ENCODE measurements around the gene PHETA2. TPM values are rescaled to one million over a fixed set of nuclear protein-coding genes. Genes with fewer than 3 reads are reported as not detected.
A peak's percentile ranks its signal among the peaks of the same experiment; 100 is the strongest.

The PHETA2 gene
- total RNA-seq, 1 donor from 2014 or later, result 15.4 TPM

DNA sequence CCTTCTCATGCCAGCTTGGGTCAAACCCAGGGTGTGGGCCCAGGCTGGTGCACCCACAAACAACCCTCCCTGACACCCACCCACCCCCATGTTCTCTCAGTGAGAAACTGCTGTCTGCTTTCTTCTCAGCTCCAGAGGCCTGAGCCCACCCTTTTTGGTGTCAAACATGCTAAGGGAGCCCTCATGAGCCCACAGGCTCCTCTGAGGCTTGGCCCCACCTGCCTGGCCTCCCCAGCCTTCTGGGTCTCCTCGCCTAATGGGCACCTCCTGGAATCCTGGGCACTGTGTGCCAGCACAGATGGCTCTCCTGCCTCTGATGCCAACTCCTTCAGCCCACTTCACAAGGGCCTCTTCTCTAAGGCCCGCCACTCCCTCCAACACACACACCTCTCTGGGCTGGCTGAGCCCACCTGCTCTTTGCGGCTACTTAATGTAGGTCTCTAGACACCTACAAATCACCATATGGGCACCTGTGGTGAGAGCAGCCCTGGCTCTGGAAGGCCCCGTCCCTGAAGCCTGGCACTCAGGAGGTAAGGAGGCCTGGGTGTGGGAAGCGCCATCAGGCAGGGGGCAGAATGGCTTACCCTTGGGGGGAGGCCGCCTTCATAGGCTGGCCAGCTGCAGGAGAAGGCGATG, 7.8 kb upstream of the PHETA2 start:
- intact Hi-C loops (cut with DNase I), result no loop called here
- H3K27me3 ChIP-seq, result no peaks in the 10 kb centered on the region
- H3K36me3 ChIP-seq, result peaks cover 40% of the 10 kb centered on the region
- TF ChIP-seq, protein P1, sequence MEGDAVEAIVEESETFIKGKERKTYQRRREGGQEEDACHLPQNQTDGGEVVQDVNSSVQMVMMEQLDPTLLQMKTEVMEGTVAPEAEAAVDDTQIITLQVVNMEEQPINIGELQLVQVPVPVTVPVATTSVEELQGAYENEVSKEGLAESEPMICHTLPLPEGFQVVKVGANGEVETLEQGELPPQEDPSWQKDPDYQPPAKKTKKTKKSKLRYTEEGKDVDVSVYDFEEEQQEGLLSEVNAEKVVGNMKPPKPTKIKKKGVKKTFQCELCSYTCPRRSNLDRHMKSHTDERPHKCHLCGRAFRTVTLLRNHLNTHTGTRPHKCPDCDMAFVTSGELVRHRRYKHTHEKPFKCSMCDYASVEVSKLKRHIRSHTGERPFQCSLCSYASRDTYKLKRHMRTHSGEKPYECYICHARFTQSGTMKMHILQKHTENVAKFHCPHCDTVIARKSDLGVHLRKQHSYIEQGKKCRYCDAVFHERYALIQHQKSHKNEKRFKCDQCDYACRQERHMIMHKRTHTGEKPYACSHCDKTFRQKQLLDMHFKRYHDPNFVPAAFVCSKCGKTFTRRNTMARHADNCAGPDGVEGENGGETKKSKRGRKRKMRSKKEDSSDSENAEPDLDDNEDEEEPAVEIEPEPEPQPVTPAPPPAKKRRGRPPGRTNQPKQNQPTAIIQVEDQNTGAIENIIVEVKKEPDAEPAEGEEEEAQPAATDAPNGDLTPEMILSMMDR (IDR thresholded peaks at IDR 0.05), result no peak
- no peak for DNase-seq
- H3K27ac ChIP-seq, result no peak overlapping the region
- H3K4me3 ChIP-seq, result no peak overlapping the region
- H3K4me1 ChIP-seq, result peaks cover 12% of the 10 kb centered on the region
- H3K9me3 ChIP-seq, result no peaks in the 10 kb centered on the region
- ATAC-seq, result no peak

DNA sequence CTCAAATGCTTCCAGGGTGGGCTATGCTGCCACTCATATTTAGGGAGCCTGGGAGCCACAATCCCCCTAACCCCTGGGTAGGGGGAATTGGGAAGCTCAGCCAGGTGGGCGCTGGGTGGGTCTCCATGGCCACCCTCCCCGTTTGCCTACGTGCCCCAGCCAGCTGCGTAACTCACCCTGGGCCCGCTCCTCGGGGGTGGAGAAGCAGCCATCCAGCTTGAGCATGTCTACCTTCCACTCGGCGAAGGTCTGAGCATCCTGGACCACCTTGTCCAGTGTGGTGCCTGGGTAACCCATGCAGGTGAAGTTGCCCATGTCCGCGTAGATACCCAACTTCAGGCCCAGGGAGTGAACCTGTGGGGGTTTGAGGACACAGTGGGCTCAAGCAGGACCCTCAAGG, 7.1 kb upstream of the PHETA2 start:
- Histone ChIP-seq H3K4me1 (peaks cover 18% of the 10 kb centered on the region), H3K4me3 (no peak overlapping the region), H3K9me3 (no peaks in the 10 kb centered on the region), H3K36me3 (peaks cover 35% of the 10 kb centered on the region), H3K27ac (no peak overlapping the region), H3K27me3 (no peaks in the 10 kb centered on the region)
- ATAC-seq (no peak), DNase-seq (no peak)
- intact Hi-C loops (cut with DNase I), result no loop called here
- TF ChIP-seq, protein P1 (IDR thresholded peaks at IDR 0.05), result no peak

DNA sequence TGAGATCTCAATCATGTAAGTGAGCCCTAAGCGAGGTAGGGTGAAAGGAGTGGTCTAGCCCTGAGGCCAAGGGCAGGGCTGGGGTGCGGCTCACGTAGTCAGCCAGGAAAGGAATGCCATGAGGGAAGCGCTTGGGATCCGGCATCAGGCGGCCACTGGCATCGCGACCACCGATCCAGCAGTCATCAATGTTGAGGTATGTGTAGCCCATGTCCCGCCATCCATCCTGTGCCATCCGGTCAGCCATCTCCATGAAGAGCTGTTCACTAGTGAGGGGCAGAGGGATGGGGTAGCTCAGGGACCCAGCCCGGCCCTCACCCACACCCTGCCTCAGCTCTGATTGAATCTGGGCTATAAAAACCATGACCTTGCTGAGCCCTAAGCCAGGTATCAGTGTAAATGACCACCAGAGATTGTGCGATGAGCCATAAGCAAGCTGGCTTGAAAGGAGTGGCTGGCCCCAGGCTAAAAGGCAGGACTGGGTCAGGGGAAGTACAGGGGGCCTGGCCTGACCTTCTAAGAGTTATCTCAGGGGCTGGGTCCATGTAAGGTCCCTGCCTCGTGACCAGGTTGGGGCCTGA, 6.3 kb upstream of the PHETA2 start:
- Histone ChIP-seq H3K9me3 (no peaks in the 10 kb centered on the region), H3K4me3 (no peak overlapping the region), H3K4me1 (peaks cover 18% of the 10 kb centered on the region), H3K27me3 (no peaks in the 10 kb centered on the region), H3K36me3 (peaks cover 35% of the 10 kb centered on the region), H3K27ac (no peak overlapping the region)
- ATAC-seq (no peak), DNase-seq (no peak)
- TF ChIP-seq, protein P1 (IDR thresholded peaks at IDR 0.05), result no peak
- intact Hi-C loops (cut with DNase I), result no loop called here

DNA sequence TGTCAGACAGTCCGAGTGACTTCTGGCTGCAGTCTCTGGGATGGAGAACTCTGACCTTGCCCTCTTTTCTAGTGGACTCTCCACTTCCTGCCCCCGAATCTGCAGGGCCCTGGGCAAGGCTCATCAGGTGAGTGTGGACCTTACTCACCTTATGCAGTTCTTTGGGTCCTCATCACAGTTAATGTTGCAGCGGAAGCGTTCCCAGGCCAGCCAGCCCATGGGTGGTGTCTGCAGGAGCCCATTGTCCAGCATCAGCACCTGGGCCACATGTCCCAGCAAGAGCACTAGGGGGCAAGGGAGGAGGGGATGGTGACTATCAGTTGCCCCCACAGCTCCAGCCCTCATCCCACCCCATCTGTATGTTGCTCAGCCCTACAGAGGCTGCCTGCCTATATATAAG, 5.8 kb upstream of the PHETA2 start:
- ATAC-seq (no peak), DNase-seq (no peak)
- TF ChIP-seq, protein P1 (IDR thresholded peaks at IDR 0.05), result no peak
- Histone ChIP-seq H3K4me3 (no peak overlapping the region), H3K27ac (no peak overlapping the region), H3K27me3 (no peaks in the 10 kb centered on the region), H3K9me3 (no peaks in the 10 kb centered on the region), H3K36me3 (peaks cover 35% of the 10 kb centered on the region), H3K4me1 (peaks cover 18% of the 10 kb centered on the region)
- intact Hi-C loops (cut with DNase I), result no loop called here

DNA sequence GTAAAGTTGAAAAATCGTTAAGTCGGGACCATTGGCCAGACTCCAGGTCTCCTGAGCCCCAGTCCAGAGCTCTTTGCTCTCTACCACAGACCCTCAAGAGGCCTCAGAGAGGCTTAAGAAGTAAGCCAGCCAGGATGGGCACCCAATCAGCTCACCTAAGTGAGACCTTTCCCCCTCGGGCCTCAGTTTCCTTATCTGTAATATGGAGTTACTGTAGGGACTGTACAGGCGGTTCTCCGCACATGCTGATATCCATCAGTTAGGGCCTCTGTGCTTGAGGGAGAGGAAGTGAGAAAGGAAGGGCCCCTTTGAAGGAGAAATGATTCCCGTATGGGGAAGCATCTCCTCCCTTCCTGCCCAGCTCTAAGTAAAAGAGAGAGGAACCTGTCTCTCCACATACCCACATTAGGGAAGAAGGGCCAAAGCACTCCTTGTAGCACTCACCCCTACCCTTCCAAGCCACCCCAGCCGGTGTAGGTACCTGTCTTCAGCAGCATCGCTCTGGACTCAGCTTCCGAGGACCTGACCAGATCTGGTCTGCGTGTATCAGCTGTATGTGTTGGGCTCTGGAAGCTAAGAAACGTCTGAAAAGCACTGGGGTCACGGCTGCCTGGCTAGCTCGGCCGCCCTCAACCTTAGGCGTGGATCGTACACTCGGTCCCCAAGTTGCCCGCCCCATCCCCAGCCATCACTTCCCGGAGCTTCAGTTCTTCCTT, 4.1 kb upstream of the PHETA2 start:
- ATAC-seq, result peak; percentile 14
- Histone ChIP-seq H3K36me3 (peaks cover 29% of the 10 kb centered on the region), H3K9me3 (no peaks in the 10 kb centered on the region), H3K27ac (peak overlapping the region; percentile 88), H3K4me1 (peaks cover 27% of the 10 kb centered on the region), H3K27me3 (no peaks in the 10 kb centered on the region), H3K4me3 (peak overlapping the region; percentile 62)
- intact Hi-C loops (cut with DNase I), result no loop called here
- no peak for DNase-seq
- TF ChIP-seq, protein P1 (IDR thresholded peaks at IDR 0.05), result no peak
